NCI-H2227 treated with DMSO at 0.1 percent for 48 hours (cell line): Measurements from ENCODE around the gene ZNF782.
"Not testable (repeated sequence)": the region's sequence is repeated elsewhere in the genome, so short reads cannot be mapped to it uniquely, and the experiment has no call there.

ENCODE experiments used
- DNase-seq: peaks from one replicate; lab custom pipeline; 2025; lab: John Stamatoyannopoulos, UW

Gene ZNF782

DNA sequence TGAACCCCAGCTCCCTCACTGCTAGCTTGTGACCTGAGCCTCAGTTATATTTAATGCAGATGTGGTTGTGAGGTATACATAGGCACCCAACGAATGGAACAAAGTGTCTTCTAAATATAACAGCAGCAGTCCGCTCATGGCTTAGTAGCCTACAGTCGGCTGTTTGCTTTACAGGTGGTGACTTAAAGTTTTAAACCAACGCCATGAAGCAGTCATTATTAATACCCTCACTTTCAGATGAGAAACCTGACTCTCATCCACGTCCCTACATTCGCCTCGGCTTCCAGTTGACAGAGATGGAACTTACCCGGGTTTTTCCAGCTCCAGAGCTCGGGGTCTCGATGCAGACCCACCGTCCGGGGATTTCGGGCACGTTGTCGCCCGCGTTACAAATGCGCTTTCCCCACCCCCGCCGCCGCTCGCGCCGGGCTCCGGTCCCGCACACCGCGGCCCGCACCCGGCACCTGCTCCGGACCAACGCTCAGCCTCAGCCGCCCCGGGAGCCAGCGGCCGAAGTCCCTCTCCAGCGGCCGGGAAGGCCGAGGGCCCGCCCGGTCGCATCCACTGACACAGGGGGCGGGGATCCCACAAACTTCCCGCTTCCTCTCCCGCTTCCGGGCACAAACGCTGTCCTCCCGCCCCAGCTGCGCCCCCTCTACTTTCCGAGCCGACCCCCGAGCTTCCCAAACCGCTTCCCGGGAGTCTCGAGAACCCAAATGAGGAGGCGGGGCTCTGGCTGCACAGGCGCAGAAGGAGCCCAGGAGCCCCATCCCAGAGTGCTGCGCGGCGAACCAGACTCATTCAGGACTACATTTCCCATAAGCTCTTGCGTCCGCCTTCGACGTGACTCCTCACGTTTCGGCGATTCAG lies at the start of gene ZNF782:
Gene ZNF782, minus strand, starts transcription at position 734 of the 870 bp plus-strand sequence. CDS start 2,553 bp downstream, outside the sequence.
- peak; percentile 88 for DNase-seq

DNA sequence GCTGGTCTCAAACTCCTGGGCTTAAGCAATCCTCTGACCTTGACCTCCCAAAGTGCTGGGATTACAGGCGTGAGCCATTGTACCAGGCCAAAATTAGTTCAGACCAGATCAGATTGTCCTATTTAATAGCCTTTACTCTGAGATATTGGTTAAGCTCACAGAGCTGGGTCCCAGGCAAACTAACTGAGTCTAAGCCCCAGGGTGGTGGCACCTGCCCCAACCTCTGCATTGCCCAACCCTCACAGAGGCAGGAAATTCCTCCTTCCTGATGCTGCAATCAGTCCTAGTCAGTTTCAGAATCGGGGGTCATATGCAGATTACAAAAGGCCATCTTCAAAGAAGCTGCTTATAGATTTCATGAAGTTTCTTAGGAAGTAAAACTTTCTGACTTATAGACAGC lies 45.7 kb upstream of the ZNF782 start:
- DNase-seq = not testable (repeated sequence)

DNA sequence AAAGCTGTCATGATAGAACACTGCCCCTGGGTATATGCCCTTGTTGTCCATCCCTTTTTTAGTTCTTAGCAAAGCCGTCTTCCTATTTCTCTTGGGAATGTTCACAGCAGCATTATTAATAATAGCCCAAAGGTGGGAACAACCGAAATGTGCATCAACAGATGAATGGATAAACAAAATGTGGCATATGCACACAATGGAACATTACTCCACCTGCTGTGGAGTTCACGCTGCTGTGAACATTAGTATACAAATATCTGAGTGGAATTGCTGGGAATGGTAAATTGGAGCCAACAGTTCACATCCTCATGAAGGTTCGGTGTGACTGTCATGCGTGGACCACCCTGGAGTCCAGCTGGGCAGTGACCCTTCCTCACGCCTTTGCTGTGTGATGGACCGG lies 37.8 kb upstream of the ZNF782 start:
- no peak for DNase-seq

DNA sequence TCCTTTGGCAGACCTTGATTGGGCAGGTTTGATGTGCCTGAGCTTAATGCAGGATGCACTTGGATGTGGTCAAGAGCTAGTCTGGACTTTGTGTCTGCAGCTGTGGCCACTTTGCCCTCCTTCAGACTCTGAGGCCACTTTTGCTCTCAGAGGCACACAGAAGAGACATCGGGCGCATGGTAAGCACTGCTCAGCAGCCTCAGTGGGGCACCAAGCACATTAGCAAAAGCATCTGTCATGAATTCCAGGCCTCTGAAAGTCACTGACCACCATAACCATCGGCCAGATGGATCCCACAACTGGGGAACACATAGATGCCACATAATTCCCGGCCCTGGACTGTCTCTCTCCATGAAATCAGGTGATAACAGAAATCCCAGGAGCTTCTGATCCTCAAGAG lies 34.3 kb upstream of the ZNF782 start:
- DNase-seq = no peak

DNA sequence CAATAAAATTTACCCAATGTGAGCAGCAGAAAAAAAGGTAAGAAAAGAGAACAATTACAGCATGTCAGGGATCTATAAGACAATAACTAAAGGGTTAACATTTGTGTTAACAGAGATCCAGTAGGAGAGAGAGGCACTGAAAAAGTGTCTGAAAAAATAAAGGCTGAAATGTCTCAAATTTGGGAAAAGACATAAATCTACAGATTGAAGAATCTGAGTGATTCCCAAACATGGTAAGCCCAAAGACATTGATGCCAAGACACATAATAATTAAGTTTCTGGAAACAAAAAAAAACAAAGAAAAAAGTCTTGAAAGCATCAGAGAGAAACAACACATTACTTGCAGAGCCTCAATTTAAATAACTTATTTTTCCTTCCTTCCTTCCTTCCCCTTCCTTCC lies 31.1 kb upstream of the ZNF782 start:
- DNase-seq = no peak

DNA sequence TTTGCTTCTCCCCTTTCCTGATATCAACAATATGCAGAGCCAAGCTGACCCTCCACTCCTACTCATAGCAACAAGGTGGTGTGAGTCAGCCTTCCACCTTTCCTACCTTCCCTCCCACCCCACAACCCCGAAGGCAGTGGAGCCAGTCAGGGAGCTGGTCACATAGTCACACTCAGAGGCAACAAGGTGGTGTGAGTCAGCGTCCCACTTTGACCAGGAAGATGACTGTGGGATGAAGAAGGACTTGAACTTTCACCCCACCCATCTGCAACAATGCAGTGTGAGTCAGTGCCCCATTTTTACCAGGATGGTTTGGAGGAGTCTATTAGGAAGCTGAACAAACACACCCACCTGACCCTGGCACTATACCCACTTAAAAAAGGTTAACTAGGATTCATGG lies 30.1 kb upstream of the ZNF782 start:
- no peak for DNase-seq

DNA sequence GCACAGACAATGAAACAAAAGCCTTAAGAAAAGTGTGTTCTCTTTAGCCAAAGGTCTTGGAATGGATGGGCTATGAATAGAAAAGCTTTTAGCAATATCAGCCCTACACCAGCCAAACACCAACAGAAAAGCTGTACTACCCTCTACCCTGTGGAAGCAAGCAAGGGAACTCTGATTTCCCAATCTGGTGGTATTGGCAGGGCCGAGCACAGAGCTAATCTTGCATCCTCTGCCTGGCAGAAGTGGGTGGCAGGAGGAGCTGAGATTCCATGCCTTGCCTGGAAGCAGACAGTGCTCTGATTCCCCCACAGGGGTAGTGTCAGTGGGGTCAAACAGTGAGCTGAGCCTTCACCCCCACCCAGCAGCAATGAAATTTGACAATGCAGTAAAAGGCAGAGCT lies 29.6 kb upstream of the ZNF782 start:
- no peak for DNase-seq

DNA sequence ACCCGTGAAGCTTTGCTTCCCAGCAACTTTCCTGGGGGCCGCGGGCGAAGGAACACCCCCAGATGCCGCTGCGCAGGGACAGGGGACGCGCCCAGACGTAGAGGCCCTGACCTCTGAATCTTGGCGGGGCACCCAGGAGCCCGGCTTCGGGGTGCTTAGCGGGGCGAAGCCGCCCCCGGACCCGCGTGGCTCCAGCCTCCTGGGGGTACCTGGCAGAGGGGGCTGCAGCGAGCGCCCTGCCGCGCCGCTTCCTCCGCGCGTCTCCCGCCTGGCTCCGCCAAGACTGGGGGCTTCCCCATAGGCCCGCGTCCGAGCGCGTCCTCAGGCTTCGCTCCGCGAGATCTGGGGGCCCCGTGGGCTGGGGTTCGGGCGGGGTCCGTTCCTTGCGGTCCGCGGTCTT lies 23.0 kb upstream of the ZNF782 start:
- no peak for DNase-seq

DNA sequence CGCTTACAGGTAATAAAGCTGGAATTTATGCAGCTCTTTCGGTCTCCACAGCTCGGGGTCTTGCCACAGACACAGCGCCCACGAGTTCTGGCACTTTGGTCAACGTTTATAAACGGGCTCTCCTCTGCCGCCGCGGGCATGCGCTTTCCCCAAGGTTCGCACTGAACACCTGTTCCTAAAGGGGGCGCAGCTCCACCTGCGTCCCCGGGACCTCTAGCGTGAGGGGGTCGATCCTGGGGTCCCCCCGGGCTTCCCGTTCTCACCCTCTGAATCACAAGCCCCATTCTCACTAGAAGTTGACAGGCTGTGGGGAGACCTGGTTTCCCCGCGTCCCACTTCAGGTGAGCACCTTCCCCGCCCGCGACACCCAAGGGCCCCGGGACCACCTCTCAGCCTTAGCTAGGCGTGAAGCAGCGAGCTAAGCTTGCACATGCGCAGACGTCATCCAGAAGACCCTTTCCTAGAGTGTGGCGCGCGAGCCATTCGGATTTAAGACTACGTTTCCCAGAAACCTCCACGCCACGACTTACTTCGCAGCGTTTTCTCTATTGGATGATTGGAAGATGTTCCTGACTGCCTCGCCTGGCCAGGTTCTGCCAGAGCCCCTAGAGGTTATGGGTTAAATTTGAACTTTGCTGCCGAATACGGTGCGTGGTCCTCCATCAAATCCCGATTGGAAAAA lies 21.3 kb upstream of the ZNF782 start:
- DNase-seq = peak; percentile 92

DNA sequence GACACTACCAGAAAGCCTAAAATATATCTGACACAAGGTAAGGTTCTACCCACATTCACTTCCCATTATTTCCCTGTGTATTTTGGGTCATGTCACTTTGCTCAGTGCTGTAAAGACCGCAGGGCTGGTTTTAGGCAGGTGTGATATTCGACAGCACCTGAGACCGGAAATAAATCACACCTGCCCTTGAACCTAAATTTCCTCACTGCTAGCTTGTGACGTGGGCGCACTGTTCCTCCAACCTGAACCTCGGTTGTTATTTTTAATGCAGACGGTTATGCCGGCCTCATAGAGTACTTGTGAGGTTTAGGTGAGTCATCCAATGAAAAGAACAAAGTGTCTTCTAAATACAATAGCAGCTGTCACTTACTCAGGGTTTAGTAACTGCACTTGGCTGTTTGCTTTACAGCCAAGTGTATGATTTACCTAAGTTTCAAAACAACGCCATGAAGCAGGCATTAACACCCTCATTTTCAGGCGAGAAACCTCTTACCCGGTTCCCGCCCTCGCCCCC lies 20.7 kb upstream of the ZNF782 start:
- DNase-seq = no peak

DNA sequence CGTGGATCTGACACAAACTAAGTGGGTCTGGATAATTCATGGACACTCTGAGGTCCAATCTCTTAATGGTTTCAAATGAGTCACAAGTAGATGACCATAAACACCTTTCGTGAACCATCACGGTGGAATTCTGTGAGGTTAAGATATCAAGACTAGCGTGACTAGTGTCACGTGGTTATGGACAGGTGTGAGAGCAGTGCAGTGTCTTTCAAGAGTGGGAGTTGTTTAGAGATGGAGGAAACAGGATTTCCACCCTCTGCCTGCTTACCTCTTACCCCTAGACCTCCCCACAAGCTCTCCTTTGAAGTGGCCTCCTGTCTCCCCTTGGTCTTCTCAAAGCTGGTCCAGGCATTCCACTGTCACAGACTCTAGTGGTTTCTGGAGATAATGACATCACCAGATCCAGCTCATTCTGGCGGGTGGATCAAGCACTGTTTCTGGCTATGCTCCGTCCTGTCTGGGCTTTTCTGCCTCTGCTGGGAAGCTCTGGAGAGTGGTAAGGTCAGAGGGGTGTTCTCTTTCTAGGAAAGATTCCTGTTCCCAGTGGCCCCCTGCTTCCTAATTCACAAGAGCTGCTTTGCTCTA lies 20.0 kb upstream of the ZNF782 start:
- no peak for DNase-seq

DNA sequence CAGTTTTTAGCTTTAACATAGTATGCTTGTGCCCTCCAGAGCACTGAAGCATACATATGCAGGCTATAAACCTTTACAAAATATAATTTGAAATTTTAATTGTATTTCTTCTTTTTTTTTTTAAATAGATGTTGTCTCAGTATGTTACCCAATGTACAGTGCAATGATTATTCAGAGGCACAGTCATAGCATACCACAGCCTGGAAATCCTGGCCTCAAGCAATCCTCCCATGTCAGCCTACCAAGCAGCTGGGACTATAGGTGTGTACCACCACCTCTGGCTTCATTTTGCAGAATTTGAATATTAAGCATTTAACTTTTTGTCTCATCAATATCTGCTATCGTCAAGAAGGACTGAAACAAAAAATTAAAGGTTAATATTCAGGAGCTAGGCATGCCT lies 16.9 kb upstream of the ZNF782 start:
- DNase-seq = no peak

DNA sequence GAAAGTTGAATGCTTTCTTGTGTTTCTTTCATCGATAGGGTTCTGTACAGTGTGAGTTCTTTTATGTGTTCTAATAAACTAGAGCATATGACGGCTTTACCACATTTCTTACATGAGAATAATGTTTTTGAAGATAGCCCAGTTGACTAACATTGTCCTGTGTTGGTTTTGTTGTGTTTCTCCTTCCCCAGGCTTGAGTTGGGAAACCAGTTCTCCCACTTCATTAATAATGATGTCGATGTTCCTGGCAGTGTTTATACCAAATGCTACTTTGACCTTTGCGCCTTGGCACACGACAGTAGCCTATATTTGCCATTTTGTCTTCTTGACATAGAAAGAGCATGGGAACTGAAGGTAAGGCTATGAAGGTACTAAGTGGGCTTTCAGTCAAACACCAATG lies 14.4 kb upstream of the ZNF782 start:
- no peak for DNase-seq

DNA sequence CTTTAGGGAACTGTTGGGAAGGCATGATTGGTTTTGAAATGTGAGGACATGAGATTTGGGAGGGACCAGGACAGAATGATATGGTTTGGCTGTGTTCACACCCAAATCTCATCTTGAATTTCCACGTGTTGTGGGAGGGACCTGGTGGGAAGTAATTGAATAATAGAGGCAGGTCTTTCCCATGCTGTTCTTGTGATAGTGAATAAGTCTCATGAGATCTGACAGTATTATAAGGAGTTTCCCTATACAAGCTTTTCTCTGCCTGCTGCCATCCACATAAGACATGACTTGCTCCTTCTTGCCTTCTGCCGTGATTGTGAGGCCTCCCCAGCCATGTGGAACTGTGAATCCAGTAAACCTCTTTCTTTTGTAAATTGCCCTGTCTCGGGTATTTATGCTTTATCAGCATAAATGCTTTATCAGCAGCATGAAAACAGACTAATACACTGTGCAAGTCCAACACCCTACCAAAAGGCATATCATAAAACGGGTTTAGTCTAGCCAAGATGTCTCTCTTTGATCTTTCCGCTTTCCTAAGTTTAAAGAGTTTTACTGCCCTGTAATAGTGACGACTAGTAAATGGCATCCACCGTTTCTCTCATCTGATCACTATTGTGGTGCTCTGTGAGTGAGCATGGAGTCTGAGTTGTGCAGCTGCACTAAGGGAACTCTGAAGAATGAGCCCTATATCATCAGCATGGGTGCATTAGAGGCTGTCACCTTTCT lies 12.9 kb upstream of the ZNF782 start:
- DNase-seq = no peak

DNA sequence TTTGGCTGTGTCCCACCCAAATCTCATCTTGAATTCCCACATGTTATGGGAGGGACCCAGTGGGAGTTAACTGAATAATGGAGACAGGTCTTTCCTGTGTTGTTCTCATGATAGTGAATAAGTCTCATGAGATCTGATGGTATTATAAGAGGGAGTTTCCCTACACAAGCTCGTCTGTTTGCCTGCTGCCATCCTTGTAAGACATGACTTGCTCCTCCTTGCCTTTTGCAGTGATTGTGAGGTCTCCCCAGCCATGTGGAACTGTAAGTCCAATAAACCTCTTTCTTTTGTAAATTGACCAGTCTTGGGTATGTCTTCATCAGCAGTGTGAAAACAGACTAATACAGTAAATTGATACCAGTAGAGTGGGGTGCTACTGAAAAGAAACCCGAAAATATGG lies 10.9 kb upstream of the ZNF782 start:
- not testable (repeated sequence) for DNase-seq

DNA sequence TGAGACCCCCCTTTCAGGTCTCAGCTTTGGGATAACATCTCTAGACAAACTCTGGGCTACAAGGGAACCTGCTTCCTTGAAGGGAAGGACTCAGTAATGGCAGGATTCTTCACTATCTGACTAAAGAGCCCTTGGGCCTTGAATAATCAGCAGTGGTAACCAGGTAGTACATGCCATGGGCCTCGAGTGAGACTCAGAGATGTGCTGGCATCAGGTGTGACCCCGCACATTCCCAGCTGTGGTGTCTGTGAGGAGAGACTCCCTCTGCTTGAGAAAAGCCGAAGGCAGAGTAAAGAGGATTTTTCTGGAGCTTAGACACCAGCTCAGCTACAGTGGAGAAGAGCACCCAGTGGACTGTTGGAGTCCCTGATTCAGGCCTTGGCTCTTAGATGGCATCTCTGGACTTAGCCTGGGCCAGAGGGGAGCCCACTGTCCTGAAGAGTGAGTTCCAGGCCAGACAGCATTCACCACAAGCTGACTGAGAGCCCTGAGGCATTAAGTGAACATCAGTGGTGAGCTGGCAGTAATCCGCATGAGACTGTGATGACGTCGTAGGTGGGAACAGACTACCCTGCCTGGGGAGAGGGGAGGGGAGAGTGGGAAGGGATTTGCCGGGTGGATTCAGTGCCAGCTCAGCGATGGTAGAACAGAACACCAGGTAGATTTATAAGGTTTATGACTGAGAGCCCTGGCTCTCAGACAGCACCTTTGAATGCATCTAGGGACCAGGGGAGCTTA lies 5.3 kb upstream of the ZNF782 start:
- DNase-seq = no peak

DNA sequence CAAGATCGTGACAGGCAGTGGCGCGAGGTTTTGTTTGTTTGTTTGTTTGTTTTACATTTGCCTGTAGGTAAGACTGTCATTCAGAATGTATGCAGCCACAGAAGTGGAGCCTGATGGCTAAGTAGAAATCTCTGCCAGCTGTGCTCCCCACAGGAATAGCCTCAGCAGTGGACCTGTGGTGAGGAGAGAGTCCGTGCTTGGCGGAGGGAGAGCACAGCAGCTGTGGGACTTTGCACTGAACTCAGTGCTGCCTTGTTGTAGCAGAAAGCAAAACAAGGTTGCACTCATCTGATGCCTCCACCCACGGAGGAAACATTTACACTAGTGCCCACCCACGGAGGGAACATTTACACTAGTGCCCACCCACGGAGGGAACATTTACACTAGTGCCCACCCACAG lies 4.4 kb upstream of the ZNF782 start:
- DNase-seq = no peak

DNA sequence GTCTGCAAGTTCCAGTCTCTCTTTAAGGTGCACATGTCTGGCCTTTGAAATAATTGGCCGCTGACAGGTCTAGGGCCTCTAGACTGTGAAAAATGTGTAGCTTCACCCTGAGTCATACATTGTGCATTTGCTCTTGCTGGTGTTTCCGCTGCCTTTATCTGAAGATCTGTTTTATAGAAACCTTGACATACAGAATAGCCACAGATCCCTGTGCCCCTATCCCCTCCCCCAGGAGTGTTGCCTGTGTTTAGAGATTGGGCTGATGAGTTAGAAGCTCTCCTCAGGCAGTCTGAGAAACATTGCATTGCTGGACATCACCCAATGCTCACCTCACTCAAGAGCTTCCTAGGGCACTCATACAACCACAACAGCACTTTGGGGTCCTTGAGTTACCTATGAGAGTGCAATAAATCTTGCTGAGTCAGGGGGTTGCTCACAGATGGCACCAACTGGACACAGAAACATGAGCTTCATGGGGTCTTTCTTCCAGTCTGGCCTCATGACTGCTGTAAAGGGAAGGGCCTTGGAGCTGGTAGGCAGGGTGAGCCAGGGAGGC lies 3.8 kb upstream of the ZNF782 start:
- DNase-seq = no peak

DNA sequence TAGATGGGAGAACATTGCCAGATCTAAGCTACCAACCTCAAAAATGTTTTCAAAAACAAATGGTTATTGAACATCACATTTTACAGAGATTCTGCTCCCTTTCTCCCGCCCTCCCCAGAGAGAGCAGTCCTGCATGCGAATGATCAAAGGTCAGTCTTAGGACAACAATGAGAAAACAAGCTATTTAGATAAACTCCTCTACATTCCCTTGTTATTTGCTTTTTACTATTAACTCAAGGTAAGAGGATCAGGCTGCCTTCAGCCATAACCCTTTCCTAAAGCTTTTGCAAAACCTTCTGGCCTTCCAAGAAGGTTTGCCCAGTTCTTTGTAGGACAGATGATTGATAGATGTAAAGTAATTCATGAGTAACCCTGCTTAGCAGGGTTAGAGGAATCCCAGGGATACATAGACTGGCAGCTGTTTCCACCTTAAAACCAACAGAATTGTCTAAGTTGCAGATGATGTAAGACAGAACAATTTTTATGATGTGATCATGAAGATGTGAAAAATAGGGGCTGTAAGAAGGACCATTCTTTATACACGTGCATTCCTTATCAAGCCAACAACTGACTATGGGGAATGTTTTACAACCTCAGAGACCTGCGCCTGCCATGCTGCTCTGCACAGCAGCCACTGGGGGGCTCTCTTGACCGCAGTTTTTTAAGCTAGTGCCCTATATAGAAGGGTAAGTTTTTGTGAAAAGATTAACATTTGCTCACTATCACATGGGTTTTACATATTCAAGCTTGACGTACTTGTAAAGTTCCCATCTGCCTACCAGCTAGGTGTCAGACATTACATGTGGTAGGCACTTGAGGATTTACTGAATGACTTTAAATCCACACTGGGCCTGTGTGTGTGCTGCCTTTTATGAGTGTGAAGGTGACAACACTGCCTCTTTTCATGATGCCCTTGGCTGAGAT lies 2.3 kb upstream of the ZNF782 start:
- peak; percentile 21 for DNase-seq

DNA sequence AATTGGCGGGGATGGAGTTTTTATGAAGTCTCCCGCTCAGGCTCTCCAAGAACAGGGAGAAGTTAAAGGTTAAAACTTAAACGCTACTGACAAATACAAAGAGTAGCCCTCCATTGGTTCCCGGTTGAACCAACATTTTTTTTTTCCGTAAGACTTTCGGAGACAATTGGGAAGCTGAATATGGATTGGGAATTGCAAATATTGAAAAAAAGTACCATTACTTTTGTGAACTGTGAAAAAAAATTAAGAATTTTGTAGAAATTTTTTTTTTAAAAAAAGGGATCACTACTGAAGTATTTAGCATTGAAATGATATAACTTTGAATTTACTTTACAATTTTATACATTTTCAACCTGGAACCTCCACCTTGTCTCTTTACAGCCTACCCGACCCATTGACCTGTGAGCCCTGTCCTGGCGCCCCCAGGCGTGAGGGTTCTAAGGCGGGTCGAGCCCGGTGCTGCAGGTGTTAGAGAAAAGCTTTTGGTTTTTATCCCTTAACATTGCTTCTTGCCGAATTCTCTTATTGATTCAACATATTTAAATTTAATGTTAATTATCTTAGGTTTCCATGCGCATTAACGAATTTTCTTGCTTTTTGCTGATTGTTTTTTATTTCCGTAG lies 448 bp upstream of the ZNF782 start:
- DNase-seq = no peak
